Esophagus squamous epithelium (tissue), 5 donors: ENCODE data around the gene FCSK. TPM values are rescaled to one million over a fixed set of nuclear protein-coding genes. Genes with fewer than 3 reads are reported as not detected.

Experiments
- DNase-seq: peaks from one replicate; lab custom pipeline; 2025; lab: John Stamatoyannopoulos, UW
- H3K27ac ChIP-seq, 4 donors: fragments of 200-600 bp; sonication (generic); one replicate each; pipeline ENCODE4 v1.5.1; 2016 to 2019; ENCODE audit warnings: mild to moderate bottlenecking in 1 of 4
- H3K27me3 ChIP-seq, 4 donors: fragments of 200-600 bp; sonication (generic); 1 replicate in 3 of 4; 2 replicates in 1 of 4; pipeline versions ENCODE4 v1.5.1 to v1.6.0; 2017 to 2021; ENCODE audit warnings: antibody characterized with exemption in 1 of 4
- H3K36me3 ChIP-seq, 3 donors: fragments of 200-600 bp; sonication (generic); one replicate each; pipeline ENCODE4 v1.5.1; 2016 to 2019
- H3K4me1 ChIP-seq, 3 donors: fragments of 200-600 bp; sonication (generic); one replicate each; pipeline ENCODE4 v1.5.1; 2017 to 2019
- H3K4me3 ChIP-seq, 4 donors: fragments of 200-600 bp; sonication (generic); 1 replicate in 3 of 4; 2 replicates in 1 of 4; pipeline ENCODE4 v1.5.1; 2016 to 2019; ENCODE audit warnings: mild to moderate bottlenecking in 2 of 4, moderate library complexity in 1 of 4
- H3K9me3 ChIP-seq, 3 donors: fragments of 200-600 bp; sonication (generic); one replicate each; pipeline ENCODE4 v1.5.1; 2016 to 2019
- POLR2A ChIP-seq, 4 donors: fragments of 450-650 bp; IDR thresholded peaks; one replicate each; pipeline ENCODE4 v1.6.1; 2017; ENCODE audit warnings: antibody characterized with exemption in 4 of 4, mild to moderate bottlenecking in 4 of 4, moderate library complexity in 3 of 4
- WGBS, 2 donors: methylation state at CpG; one replicate each; pipeline ENCODE4 v1.1.5; 2018; 5-methylcytosine and 5-hydroxymethylcytosine counted together
- intact Hi-C: fragments of 100-400 bp; cut with DNase I; formaldehyde crosslinking; loops from one replicate; pipeline ENCODE4 v1.15.0; 2022
- total RNA-seq, 4 donors: library from RNA; depleted of rRNA; stranded (reverse); fragments of >200 nt; gene quantifications; one replicate each; pipeline ENCODE4 v1.1.0, GENCODE V29; 2016
- TF ChIP-seq, protein P1 (sequence below), 6 experiments: fragments of 450-650 bp in 4 of 6; fragments of 200-600 bp in 2 of 6; sonication (generic) in 2 of 6; IDR thresholded peaks; one replicate each; pipeline ENCODE4 v1.5.1; 2016 to 2019; ENCODE audit warnings: antibody characterized with exemption in 6 of 6, mild to moderate bottlenecking in 4 of 6, moderate library complexity in 4 of 6
- donor health status: DM: yes; HTN: yes; CAD: no.

The FCSK gene
- total RNA-seq, 4 donors from 2014 or later: 10.2 to 13.0 (median 11.0) TPM

DNA sequence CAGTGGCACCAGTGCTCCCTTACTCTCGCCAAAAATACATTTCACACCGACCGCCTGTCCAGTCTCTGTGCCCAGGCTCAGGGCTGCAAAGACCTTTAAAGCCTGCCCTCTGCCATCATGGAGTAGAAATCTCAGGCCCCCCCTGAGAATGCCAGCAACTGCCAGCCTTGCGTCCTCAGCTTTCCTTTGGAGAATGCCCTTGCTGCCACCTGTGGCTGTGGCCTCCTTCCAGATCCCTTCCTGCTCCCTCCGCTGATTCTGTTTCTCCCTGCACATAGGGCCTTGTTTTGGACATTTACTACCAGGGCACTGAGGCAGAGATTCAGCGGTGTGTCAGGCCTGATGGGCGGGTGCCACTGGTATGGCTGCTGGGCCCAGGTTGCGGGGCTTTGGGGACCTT, 13.2 kb downstream of the FCSK start:
- no peak overlapping the region for H3K27ac ChIP-seq
- H3K9me3 ChIP-seq: no peaks in the 10 kb centered on the region
- no peak for TF ChIP-seq POLR2A (IDR thresholded peaks at IDR 0.05)
- TF ChIP-seq, protein P1, sequence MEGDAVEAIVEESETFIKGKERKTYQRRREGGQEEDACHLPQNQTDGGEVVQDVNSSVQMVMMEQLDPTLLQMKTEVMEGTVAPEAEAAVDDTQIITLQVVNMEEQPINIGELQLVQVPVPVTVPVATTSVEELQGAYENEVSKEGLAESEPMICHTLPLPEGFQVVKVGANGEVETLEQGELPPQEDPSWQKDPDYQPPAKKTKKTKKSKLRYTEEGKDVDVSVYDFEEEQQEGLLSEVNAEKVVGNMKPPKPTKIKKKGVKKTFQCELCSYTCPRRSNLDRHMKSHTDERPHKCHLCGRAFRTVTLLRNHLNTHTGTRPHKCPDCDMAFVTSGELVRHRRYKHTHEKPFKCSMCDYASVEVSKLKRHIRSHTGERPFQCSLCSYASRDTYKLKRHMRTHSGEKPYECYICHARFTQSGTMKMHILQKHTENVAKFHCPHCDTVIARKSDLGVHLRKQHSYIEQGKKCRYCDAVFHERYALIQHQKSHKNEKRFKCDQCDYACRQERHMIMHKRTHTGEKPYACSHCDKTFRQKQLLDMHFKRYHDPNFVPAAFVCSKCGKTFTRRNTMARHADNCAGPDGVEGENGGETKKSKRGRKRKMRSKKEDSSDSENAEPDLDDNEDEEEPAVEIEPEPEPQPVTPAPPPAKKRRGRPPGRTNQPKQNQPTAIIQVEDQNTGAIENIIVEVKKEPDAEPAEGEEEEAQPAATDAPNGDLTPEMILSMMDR (IDR thresholded peaks at IDR 0.05): no peak
- DNase-seq: no peak
- H3K36me3 ChIP-seq: peaks cover 0 to 83% (median 14%) of the 10 kb centered on the region in 3 donors
- H3K4me3 ChIP-seq: no peak overlapping the region
- intact Hi-C loops: no loop called here
- WGBS, 2 donors: 93 to 95% methylated on average over 3 to 7 of the region's 8 CpGs
- no peaks in the 10 kb centered on the region for H3K27me3 ChIP-seq
- no peaks in the 10 kb centered on the region for H3K4me1 ChIP-seq

DNA sequence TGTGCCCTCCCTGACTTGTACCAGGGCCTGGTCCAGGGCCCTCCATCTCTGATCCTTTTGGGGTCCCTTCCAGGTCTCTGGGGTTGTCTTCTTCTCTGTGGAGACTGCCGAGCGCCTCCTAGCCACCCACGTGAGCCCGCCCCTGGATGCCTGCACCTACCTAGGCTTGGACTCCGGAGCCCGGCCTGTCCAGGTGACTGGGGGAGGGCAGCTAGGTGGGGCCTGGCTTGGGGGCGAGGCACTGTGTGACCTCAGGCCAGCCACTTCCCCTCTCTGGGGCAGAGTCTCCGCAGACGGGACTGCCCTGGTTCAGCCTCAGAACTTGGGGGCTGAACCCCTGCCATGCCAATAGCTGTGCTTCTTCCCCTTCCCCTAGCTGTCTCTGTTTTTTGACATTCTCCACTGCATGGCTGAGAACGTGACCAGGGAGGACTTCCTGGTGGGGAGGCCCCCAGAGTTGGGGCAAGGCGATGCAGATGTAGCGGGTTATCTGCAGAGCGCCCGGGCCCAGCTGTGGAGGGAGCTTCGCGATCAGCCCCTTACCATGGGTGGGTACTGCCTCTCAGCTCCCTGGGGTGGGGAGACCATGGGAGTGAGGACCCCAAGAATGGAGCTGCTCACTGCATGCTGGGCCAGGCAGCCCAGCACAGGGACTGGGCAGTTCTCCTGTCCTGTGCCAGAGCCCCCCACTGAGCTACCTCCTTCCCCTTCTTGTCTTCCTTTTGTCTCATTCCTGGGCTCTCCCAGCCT, 14.6 kb downstream of the FCSK start:
- no peaks in the 10 kb centered on the region for H3K27me3 ChIP-seq
- H3K36me3 ChIP-seq: peaks cover 0 to 86% (median 12%) of the 10 kb centered on the region in 3 donors
- 98 to 100% methylated on average over 6 of the region's 16 CpGs for WGBS, 2 donors
- no peak overlapping the region for H3K4me3 ChIP-seq
- H3K27ac ChIP-seq: no peak overlapping the region
- TF ChIP-seq POLR2A (IDR thresholded peaks at IDR 0.05): no peak
- TF ChIP-seq, protein P1 (IDR thresholded peaks at IDR 0.05): no peak
- H3K9me3 ChIP-seq: no peaks in the 10 kb centered on the region
- no peak for DNase-seq
- intact Hi-C loops: no loop called here
- no peaks in the 10 kb centered on the region for H3K4me1 ChIP-seq

DNA sequence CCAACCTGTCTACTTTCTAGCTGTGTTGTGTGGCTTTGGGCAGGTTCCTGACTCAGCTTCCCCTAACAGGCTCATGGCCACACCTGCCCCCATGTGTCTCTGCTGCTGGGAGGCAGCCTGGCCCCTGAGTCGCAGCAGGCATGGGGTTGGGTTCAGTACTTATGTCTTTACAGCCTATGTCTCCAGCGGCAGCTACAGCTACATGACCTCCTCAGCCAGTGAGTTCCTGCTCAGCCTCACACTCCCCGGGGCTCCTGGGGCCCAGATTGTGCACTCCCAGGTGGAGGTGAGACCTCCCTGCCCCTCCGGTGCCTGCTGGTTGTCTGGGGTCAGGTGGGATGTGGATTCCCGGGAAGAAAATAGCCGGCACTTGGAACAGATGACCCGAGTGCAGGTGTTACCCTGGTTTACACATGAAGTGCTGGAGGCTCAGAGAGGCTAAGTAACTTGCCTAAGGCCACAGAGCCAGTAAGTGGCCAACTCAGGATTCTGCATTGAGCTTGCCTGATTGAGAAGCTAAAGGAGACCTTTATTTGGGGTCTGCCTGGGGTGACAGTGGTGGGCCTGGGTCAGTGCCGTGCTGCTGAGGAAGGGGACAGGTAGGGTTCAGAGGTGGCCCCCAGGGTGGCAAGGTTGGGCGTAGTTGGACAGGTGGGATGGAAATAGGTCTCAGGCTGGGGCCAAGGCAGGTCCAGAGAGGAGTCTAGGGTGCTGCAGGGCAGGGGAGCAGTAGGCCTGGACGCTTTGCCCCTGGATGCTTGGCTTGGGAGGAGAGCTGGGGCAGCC, 15.9 kb downstream of the FCSK start:
- no peaks in the 10 kb centered on the region for H3K27me3 ChIP-seq
- H3K9me3 ChIP-seq: no peaks in the 10 kb centered on the region
- no peak overlapping the region for H3K4me3 ChIP-seq
- 80 to 90% methylated on average over 3 to 6 of the region's 10 CpGs for WGBS, 2 donors
- no peak for TF ChIP-seq POLR2A (IDR thresholded peaks at IDR 0.05)
- TF ChIP-seq, protein P1 (IDR thresholded peaks at IDR 0.05): no peak
- H3K36me3 ChIP-seq: peaks cover 0 to 86% (median 8%) of the 10 kb centered on the region in 3 donors
- no peak overlapping the region for H3K27ac ChIP-seq
- H3K4me1 ChIP-seq: peaks cover 0 to 5% (median 4%) of the 10 kb centered on the region in 3 donors
- intact Hi-C loops: no loop called here
- DNase-seq: no peak

DNA sequence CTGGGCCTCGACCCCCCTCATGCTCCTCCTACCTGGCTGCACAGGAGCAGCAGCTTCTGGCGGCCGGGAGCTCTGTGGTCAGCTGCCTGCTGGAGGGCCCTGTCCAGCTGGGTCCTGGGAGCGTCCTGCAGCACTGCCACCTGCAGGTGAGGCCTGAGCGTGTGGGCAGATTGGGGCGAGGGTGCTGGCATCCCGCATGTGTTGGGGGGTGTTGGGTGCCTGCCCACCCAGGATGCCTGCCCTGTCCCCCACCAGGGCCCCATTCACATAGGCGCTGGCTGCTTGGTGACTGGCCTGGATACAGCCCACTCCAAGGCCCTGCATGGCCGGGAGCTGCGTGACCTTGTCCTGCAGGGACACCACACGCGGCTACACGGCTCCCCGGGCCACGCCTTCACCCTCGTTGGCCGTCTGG, 16.5 kb downstream of the FCSK start:
- H3K27ac ChIP-seq: no peak overlapping the region
- H3K36me3 ChIP-seq: peaks cover 0 to 86% (median 8%) of the 10 kb centered on the region in 3 donors
- intact Hi-C loops: no loop called here
- TF ChIP-seq POLR2A (IDR thresholded peaks at IDR 0.05): no peak
- TF ChIP-seq, protein P1 (IDR thresholded peaks at IDR 0.05): peak in 3 of 6 experiments; percentile 13 to 36 (median 17)
- DNase-seq: no peak
- no peaks in the 10 kb centered on the region for H3K27me3 ChIP-seq
- peaks cover 0 to 11% (median 5%) of the 10 kb centered on the region in 3 donors for H3K4me1 ChIP-seq
- no peak overlapping the region for H3K4me3 ChIP-seq
- WGBS, 2 donors: no CpG with 5 or more reads among the region's 17 CpGs
- no peaks in the 10 kb centered on the region for H3K9me3 ChIP-seq
